ENCODE results near the gene PHF12. TPM values are rescaled to one million over a fixed set of nuclear protein-coding genes. Genes with fewer than 3 reads are reported as not detected.

Gene PHF12
- total and polyA plus RNA-seq, 2 of the 13 experiments (the other 11 are each of a cell fraction or from before 2014, with no cell fraction given), result 9.8 to 17.1 TPM

DNA sequence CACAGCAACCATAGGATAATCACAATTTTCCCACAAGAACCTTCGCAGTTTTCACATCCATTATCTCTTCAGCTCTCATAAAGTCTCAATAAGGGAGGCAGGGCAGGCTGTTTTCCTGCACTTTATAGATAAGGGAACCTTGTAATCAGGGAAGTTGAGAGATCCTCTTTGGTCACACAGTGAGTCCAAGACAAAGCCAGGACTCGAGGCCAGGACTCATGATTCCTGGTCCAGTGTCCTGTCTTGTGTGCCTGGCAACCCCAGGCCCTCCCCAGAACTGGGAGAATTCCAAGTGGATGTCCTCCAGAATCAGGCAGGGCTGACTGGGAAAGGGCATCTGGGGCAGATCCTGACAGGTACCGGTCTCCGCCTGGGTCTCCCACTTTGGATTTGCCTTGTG lies 23.1 kb upstream of the PHF12 start (continued):
- TF ChIP-seq, protein P1, sequence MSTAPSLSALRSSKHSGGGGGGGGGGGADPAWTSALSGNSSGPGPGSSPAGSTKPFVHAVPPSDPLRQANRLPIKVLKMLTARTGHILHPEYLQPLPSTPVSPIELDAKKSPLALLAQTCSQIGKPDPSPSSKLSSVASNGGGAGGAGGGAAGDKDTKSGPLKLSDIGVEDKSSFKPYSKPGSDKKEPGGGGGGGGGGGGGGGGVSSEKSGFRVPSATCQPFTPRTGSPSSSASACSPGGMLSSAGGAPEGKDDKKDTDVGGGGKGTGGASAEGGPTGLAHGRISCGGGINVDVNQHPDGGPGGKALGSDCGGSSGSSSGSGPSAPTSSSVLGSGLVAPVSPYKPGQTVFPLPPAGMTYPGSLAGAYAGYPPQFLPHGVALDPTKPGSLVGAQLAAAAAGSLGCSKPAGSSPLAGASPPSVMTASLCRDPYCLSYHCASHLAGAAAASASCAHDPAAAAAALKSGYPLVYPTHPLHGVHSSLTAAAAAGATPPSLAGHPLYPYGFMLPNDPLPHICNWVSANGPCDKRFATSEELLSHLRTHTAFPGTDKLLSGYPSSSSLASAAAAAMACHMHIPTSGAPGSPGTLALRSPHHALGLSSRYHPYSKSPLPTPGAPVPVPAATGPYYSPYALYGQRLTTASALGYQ (CRISPR knock-in tag; IDR thresholded peaks at IDR 0.05), result no peak
- TF ChIP-seq IKZF1 (IDR thresholded peaks at IDR 0.05), result no peak
- no peak for TF ChIP-seq SALL2 (CRISPR knock-in tag; IDR thresholded peaks at IDR 0.05)
- TF ChIP-seq KLF15 (CRISPR knock-in tag; IDR thresholded peaks at IDR 0.05; ENCODE audit: borderline replicate concordance), result no peak
- no peak for TF ChIP-seq CTCF (CRISPR knock-in tag; IDR thresholded peaks at IDR 0.05)

- 25% methylated on average over 2 of the region's 2 CpGs for WGBS (ENCODE audit: low lambda C conversion rate)
- peaks cover 8 to 86% of the 10 kb centered on the region in 2 experiments for H3K27me3 ChIP-seq (ENCODE audit: control insufficient read depth in 1 of 2, insufficient read depth in 2 of 2, low read length in 2 of 2)
- no peaks in the 10 kb centered on the region for H3K36me3 ChIP-seq (replicated peaks in 1 of 2; ENCODE audit: control insufficient read depth in 1 of 2, insufficient read depth in 2 of 2, low read length in 2 of 2)
- H3K79me2 ChIP-seq (ENCODE audit: insufficient read depth, low read length), result no peaks in the 10 kb centered on the region
- H4K20me1 ChIP-seq (ENCODE audit: insufficient read depth, low read length), result no peaks in the 10 kb centered on the region
- ATAC-seq (peak; percentile 45; the same call in 2 of the 3 replicates), DNase-seq (ENCODE audit: low spot score) (no peak), FAIRE-seq (no peak)
- no peaks in the 10 kb centered on the region for H3K9me3 ChIP-seq (ENCODE audit: low read length)
- H3K4me3 ChIP-seq (replicated peaks in 1 of 3; ENCODE audit: insufficient read depth in 1 of 3, low read depth in 2 of 3, low read length in 3 of 3), result no peak overlapping the region
- no peak overlapping the region for H3K9ac ChIP-seq (ENCODE audit: insufficient read depth, low read depth, low read length)
- H3K27ac ChIP-seq (ENCODE audit: extremely low read length, insufficient read depth, low read length), result no peak overlapping the region
- in situ Hi-C loops (cut with HindIII; ENCODE audit: extremely low pct_ligation_motif_present, low pct_unique_long_range_greater_than_20kb), result no loop called here
- no peak overlapping the region for H3K4me2 ChIP-seq (ENCODE audit: low read depth, low read length)
- ChIA-PET CTCF (ENCODE audit: low intra/inter-chr PET ratio, low total read pairs) (no interaction called here), POLR2A (no interaction called here)
- H3K4me1 ChIP-seq (ENCODE audit: insufficient read depth, low read length), result peaks cover 29% of the 10 kb centered on the region
- BruUV-seq (replicated peaks), result no TSS peak
- intact Hi-C loops (cut with micrococcal nuclease; ENCODE audit: unreplicated experiment), result no loop called here
- H2AFZ ChIP-seq (ENCODE audit: low read length), result no peak overlapping the region
- TF ChIP-seq TBX2 (CRISPR knock-in tag; IDR thresholded peaks at IDR 0.05; ENCODE audit: borderline replicate concordance) (no peak), NFATC3 (CRISPR knock-in tag; IDR thresholded peaks at IDR 0.05) (no peak), THAP11 (CRISPR knock-in tag; IDR thresholded peaks at IDR 0.05) (no peak), STAG1 (CRISPR knock-in tag; IDR thresholded peaks at IDR 0.05) (no peak), PRMT3 (CRISPR knock-in tag; IDR thresholded peaks at IDR 0.05; ENCODE audit: borderline replicate concordance, low read depth) (no peak)
- TF ChIP-seq, protein P2, sequence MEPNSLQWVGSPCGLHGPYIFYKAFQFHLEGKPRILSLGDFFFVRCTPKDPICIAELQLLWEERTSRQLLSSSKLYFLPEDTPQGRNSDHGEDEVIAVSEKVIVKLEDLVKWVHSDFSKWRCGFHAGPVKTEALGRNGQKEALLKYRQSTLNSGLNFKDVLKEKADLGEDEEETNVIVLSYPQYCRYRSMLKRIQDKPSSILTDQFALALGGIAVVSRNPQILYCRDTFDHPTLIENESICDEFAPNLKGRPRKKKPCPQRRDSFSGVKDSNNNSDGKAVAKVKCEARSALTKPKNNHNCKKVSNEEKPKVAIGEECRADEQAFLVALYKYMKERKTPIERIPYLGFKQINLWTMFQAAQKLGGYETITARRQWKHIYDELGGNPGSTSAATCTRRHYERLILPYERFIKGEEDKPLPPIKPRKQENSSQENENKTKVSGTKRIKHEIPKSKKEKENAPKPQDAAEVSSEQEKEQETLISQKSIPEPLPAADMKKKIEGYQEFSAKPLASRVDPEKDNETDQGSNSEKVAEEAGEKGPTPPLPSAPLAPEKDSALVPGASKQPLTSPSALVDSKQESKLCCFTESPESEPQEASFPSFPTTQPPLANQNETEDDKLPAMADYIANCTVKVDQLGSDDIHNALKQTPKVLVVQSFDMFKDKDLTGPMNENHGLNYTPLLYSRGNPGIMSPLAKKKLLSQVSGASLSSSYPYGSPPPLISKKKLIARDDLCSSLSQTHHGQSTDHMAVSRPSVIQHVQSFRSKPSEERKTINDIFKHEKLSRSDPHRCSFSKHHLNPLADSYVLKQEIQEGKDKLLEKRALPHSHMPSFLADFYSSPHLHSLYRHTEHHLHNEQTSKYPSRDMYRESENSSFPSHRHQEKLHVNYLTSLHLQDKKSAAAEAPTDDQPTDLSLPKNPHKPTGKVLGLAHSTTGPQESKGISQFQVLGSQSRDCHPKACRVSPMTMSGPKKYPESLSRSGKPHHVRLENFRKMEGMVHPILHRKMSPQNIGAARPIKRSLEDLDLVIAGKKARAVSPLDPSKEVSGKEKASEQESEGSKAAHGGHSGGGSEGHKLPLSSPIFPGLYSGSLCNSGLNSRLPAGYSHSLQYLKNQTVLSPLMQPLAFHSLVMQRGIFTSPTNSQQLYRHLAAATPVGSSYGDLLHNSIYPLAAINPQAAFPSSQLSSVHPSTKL (CRISPR knock-in tag; IDR thresholded peaks at IDR 0.05), result no peak
- TF ChIP-seq, protein P3, sequence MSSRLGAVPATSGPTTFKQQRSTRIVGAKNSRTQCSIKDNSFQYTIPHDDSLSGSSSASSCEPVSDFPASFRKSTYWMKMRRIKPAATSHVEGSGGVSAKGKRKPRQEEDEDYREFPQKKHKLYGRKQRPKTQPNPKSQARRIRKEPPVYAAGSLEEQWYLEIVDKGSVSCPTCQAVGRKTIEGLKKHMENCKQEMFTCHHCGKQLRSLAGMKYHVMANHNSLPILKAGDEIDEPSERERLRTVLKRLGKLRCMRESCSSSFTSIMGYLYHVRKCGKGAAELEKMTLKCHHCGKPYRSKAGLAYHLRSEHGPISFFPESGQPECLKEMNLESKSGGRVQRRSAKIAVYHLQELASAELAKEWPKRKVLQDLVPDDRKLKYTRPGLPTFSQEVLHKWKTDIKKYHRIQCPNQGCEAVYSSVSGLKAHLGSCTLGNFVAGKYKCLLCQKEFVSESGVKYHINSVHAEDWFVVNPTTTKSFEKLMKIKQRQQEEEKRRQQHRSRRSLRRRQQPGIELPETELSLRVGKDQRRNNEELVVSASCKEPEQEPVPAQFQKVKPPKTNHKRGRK (CRISPR knock-in tag; IDR thresholded peaks at IDR 0.05), result no peak
Measured at GRCh38 chr17:28973425-28973824, 22.1 kb upstream of the PHF12 start.
